Activated CD4-positive, alpha-beta T cell treated with anti-CD3 and anti-CD28 coated beads, Interleukin-2, Interleukin-4, amounts not matched to agents 100 ng/mL and 50 ng/mL, durations not matched to agents 16 hours and 8 hours (primary cell): ENCODE data around the gene MAB21L3.

Source experiments
- DNase-seq: peaks from one replicate; pipeline ENCODE4 v3.0.0-alpha.2; 2020; ENCODE audit warnings: low spot score

The MAB21L3 gene

DNA sequence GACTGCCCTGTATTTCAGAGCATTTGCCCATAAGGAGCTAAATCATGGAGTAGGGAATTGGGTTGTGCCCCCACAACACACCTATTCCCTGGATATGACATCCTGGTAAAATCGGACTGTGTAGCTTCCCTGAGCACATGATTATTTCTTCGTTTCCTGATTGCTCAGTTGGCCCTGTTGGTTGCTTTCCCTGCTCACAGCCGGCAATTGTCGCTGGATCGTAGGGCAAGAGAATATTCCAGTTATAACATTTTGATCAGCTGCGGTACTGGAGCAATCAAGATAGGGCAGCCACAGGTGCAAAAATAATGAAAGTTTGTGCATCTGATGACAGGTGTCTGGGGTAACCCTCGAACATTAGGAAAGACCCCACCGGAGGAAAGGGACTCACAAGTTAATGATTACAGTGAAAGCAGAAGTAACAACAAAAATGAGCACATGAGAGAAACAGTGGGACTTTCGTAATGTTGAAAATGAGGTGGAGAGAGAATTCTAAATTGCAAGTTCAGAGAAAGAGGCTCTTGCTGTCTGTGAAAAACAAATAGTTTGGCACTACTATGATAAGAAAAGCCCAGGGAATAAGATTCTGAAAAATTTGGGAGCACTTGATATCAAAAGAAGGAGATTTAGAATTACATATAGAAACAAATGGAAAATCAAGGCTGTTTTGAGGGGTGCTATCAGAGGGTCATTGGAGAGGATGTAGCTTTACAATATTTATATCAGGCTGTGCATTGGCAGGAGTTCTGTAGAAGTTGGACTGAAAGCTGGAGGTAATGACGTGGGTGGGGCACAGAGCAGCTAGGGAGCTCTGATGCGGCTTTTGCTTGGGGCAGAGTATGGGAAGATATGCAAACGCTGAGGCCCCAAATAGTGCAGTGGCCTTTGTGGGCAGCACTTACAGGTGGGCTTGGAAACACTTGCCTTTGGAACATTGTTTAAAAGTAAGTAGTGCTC, at the start of gene MAB21L3:
MAB21L3 (plus strand) TSS at position 833 of the 957 bp plus-strand sequence. CDS start 1,217 bp downstream, outside the sequence.
- DNase-seq = no peak

DNA sequence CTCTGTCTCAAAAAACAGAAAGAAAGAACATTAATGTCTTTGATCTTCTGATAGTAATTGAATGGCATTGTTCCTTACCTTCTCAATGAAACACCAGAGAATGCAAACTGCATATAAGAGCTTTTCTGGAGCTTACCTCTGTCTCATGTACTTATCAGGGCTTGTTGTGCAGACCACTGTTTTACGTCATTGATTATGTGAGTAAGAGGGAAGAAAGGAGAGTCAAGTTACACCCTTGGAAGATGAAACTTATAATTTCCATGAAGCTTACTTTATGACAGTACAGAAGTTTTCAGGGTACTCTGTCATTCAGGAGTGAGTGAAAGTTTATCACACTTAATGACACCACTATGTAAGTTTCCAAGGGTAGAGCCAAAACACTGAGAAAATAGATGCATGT, 49.0 kb upstream of the MAB21L3 start:
- DNase-seq = no peak

DNA sequence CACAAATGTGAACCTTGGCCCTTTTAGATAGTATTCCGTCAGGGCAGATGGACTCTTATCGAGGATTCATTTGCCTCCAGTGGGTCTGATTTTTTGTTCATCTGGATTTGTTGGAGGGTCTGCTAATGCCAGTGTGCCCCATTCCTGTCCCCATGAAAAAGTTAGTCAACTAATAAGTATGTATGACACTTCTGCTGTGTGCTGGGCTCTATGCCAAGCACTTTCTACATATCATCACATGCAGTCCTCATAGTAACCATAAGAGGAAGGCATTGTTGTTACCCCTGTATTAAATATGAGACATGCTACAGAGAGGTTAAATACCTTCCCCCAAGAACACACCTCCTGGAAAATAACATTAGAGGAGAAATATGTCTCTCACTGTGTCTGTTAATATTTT, 46.6 kb upstream of the MAB21L3 start:
- DNase-seq = no peak

DNA sequence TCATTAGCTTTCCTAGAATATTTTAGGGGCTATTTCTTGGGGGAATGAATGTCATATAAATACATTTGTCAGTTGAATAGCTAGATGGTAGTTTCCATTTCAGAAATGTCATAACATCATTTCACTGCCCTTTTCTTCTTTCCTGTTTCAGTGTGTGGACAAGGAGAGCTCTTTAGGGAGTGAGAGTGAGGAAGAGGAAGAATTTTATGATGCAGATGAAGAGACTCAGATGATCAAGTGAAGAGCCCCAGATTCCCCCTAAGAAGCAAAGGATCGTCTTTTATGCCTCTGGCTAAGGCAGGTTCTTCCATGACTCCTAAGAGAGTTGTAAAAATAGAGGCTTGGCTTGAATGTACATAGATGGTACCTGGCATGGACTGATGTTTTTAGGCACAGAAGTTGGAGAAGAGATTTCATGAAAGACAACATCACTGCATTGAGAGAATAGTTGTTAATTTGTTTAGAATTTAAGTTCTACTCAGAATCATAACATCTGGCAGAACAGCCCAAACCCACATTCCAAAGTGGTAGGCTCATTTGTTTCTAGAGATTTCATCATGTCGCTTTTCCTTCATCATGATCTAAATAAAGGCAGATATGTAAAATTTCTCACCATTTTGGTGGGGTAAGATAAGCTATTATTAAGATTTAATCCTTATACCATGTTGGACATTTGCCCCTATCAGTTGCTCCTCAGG, 44.2 kb upstream of the MAB21L3 start:
- no peak for DNase-seq

DNA sequence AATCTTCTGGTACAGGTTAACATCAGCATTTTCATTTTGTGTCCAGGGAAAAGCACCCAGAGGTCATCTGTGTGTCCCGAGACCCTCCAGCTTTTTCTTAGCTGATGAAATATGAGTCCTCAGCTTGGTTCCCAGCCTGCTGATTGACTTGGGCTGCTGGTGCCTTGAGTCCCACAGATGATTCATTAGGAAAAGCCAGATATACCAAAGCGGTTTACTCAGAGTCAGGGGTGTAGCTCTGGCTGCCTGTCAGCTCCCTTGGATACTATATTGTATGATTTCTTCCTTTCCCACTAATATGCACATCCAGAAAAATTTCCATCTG, 43.7 kb upstream of the MAB21L3 start:
- DNase-seq = no peak

DNA sequence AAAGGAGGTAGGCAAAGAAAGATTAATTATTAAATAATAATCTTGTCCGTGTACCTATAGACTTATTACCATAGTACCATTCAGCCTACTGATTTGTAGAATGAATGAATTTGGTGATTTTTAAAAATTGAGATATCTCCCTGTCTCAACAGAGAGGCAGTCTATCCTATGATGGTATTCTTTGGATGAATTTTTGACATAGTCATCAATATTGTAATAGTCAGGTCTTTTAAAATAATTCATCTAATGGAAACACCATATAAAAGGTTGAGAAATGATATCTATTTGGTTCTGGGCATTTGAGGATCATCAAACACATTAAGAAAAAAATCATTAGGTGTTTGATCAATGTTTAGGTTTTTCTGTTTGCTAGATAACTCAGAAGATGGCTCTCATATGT, 35.6 kb upstream of the MAB21L3 start:
- no peak for DNase-seq

DNA sequence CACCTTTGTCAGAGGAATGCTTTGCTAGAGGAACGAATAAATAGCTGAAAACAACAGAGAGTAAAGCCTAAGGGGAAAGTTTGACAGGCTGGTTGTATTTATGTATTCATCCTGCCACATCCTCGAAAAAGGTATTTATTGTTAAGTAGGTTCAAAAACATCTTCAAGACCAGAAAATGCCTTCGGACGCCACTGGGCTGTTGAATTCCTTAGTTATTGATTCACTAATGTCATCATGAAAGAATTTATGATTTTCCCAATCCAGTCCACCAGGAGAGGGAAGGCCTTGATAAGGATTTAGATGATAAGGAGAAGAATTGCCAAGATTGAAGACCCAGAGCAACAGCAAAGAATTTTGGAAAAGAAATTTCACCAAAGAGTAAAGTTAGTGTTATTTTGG, 35.2 kb upstream of the MAB21L3 start:
- no peak for DNase-seq

DNA sequence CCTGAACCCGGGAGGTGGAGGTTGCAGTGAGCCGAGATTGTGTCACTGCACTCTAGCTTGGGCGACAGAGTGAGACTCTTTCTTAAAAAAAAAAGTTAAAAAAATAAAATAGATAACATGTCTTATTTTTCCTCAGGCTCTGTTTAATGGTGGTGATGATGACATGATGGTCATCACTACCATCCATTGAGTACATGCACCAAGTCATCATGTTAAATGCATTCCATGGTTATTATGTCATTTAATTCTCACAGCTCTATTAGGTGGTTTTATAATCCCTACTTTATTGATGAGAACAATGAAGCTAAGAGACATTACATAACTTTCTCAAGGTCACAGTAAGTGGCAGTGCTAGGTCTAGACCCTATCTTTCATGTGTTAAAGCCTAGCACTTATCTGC, 34.4 kb upstream of the MAB21L3 start:
- DNase-seq = no peak

DNA sequence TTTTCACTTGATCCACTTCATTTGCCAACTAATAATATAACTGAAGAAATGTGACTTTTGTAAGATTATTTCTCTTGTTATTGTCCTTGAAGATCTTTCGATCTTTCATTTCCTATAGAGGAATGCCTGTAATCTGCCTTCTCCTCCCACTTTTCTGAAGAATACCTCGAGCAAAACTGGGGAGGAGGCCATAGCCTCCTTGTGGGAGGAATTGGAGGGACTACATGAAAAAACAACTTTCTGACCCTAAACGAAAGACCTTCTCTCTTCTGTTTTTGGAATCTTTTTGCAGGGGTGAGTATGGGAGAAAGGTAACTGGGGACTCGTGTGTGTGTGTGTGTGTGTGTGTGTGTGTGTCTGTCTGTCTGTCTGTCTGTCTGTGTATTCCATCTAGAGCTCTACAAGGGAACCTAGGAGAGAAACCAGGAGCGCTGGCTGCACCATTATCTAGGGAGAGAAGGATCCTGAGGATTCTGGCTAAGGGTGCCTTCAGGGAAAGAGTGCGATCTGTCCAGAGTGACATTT, 32.4 kb upstream of the MAB21L3 start:
- no peak for DNase-seq

DNA sequence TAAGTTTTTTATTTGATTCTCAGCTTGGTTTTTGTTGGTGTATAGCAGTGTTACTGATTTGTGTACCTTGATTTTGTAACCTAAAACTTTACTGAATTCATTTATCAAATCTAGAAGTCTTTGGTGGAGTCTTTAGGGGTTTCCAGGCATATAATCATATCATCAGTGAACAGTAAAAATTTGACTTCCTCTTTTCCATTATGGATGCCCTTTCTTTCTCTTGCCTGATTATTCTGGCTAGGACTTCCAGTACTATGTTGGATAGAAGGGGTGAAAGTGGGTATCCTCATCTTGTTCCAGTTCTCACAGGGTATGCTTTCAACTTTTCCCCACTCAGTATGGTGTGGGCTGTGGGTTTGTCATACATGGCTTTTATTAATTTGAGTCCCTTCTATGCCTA, 23.6 kb upstream of the MAB21L3 start:
- no peak for DNase-seq

DNA sequence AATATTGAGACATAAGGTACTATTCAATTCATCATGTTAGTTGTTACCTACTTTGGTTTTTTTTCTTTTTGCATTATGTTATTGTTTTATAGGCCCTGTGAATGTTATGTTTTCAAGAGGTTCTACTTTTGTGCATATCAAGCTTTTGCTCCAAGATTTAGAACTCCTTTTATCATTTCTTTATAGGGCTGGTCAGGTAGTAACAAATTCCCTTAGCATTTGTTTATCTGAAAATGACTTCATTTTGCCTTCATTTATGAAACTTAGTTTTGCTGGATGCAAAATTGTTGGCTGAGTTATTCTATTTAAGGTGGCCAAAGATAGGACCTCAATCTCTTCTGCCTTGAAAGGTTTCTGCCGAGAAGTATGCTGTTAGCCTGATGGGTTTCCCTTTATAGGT, 21.3 kb upstream of the MAB21L3 start:
- no peak for DNase-seq

DNA sequence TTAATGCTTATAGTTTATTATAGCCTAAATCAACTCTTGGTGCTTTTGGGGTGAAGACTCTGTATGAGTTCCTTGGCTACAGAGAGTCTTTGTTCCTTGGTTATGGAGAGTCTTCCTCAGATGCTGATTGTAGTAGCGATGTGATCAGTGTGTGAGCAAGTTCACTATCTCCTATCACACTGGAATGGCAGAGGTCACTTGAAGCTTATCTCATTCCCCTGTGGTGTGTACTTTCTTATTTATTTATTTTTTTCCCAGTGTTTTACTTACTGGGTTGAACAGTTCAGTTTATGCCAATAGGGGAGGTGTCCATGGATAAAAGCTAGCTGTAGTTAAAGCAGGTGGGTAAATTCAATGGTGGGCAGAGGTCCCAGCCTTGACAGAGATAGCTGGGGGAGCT, 20.1 kb upstream of the MAB21L3 start:
- DNase-seq = no peak

DNA sequence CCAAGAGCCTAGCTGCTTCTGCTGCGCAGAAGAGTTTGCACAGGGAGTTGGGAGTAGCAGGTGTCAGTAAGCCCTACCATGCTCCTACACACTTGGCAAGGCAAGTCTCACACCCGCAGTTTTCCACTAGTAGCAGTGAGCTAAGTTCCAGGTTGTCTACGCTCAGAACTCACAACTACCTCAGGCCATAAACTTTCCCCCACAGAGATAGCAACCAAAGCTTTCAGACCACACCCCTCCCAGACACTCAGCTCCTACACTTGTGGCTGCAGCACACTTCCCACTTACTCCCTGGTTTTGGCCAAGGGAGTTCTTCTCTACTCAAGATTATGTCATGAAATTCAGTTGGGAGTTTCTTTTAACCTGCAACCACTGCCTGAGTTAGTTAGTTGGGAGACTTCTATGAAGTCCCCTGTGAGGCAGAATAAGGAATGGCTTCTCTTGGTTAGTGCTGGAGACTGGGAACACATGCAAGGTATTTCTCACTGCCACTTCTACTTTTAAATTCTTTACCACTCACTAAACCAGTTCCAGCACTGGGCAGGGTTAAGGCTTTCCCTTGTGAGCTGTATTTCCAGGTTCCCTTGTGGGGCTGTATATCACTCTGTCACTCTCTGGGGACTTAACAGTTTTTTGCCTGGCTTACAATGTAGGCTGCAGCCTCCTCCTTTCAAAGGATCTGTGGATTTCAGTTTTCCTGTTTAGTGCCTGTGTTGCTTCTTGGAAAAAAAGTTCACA, 18.3 kb upstream of the MAB21L3 start:
- DNase-seq = no peak

DNA sequence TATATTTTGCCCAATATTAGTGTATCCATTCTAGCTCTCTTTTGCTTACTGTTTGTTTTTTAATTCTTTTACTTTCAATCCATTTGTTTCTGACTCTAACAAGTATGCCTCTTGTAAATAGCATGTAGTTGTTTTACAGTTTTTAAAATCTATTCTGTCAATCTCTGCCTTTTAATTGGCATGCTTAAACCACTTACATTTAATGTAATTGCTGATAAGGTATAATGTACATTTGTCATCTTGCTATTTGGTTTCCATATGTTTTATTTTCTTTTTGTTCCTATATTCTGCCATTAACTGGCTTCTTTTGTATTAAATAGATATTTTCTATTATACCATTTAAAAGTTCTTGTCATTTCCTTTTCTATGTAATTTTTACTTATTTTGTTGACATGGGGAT, 16.2 kb upstream of the MAB21L3 start:
- DNase-seq = no peak

DNA sequence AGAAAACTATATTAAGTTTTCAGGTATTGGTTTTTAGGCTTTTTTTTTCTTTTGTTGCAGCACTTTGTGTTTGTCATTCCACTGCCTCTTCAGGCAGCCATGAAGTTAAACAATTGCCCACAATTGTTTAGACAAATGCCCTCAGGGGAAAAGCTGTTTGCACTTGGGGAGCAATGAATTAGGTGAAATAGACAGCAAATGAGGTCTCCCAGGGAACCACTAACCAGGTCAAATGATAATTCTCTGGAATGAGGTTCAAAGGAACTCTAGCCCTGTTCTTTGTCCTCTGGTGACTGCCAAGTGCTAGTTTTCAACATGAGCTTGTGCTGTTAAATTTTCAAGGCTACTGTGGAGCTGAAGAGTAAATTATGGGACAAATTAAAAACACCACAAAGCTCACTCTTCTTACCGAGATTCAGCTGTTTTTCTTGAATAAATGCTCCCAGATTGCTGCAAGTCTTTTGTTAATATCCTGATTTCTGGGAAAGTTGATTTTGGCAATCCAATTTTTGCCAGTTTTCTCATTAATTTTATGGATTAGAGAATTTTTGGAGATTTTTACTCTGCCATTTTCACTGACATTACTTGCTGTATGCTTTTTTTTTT, 15.1 kb upstream of the MAB21L3 start:
- DNase-seq = no peak

DNA sequence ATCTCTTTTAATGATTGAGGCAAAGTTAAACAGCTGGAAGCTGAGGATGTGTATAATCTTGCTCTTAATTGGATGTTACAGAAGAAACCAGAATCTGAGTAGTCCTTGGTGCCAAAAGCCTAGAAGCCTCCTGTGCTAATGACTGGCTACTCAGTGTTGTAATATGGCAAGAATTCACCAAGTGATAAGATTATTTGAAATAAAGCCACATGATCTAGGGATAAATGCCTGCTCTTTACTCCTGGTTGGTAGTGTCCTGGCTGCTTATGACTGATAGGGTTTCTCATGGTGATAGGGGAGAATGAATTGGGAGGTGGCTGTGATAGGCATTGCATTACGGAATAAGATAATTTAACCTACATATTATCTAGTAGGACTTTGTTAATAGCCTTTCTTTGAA, 13.6 kb upstream of the MAB21L3 start:
- no peak for DNase-seq

DNA sequence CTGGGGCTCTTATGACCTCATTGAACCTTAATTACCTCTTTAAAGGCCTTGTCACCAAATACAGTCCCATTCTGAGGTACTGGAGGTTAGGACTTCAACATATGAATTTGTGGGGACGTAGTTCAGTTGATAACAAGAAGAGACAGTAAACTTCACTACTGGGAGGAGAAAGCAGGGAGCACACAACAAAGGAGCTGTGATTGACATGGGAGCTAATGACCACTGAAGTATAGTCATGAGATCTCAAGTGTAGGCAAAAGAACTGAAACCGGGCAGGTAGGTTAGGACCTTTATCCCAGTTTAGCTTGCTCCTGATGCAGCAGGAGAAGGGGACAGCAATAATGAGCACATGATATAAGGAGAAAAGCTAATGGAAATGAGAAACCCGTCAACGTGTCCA, 11.8 kb upstream of the MAB21L3 start:
- DNase-seq = no peak

DNA sequence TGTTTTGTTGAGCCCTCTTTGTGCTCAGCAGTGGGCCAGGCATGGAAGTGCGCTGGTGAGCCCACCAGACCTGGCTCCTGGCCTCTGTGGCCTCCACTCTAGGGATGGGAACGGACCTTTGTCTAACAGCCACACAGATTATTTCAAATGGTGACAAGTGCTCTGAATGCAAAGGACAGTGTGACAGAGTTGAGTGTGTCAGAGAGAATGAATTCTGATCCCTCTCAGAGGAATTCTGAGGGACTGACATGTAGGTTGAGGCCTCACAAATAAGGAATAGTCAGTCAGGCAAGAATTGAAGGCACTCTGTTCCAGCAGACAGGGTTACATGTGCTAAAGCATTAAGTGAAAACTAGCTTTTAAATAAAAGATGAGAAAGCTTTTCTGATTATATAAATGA, 11.3 kb upstream of the MAB21L3 start:
- no peak for DNase-seq

DNA sequence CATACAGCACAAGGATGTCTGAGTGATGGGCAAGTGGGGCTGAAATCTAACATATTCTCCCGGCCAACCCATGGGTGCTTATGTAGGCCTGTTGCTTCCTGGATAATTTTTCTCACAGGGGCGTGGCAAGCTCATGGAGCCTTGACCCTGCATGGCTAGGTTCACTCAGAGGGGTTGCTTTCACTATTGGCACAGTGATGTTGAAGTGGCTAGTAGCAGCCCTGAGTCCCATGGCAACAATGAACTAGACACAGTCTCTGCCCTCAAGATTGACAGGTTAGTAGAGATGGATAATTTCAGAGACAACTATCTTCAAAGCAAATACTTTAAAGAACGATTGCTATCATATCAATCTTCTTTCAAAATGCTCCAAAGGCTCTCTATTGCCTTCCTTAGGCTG, 6.5 kb upstream of the MAB21L3 start:
- no peak for DNase-seq

DNA sequence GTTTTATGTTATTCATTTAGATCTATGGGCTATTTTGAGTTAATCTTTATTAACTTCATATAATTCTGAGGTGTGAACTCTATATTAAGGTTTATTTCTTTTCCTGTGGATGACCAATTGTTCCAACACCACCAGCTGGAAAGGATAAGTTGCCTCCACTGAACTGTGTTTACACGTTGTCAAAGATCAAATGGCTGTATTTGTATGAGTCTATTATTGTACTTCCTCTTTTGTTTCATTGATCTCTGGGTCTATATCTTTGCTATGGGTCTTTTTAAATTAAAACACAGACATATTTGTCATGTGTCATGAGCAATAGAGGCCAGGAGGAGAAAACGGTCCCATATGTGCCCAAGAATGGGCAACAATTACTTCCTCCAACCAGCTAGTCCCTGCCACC, 5.2 kb upstream of the MAB21L3 start:
- no peak for DNase-seq

DNA sequence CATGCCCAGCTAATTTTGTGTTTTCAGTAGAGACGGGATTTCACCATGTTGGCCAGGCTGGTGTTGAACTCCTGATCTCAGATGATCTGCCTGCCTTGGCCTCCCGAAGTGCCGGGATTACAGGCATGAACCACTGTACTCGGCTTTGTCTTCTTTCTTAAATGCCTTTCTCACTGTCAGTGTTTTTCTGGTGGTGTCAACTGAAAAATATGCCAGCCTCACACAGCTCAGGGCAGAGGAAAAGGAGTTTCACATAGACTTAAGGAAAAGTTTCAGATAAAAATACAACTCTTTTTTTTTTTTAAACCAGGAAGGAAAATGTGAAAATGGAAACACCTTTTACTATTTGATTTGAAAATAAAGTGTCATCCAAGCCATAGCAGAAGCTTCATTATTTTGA, 4.6 kb upstream of the MAB21L3 start:
- DNase-seq = no peak

DNA sequence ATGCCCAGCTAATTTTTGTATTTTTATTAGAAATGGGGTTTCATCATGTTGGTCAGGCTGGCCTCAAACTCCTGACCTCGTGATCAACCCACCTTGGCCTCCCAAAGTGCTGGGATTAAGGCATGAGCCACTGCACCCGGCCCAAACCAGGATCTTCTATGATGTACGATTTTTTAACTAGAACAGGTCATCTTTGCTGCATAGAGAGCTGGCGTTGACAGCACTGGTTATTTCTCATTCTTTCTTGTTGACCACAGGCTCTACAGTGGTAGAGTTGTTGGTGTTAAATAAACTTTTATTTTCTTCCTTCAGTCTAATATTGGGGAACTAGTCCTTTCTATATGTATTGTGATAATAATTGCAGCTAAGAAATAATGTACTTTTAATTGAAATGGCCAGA, 3.8 kb upstream of the MAB21L3 start:
- DNase-seq = no peak
